GM12878 (cell line): ENCODE measurements around the gene FYTTD1. TPM values are rescaled to one million over a fixed set of nuclear protein-coding genes. Genes with fewer than 3 reads are reported as not detected.

Experiments
- BCLAF1 ChIP-seq: fragments of 450-650 bp; IDR thresholded peaks from 2 replicates; pipeline ENCODE4 v1.6.1; 2017; ENCODE audit warnings: antibody characterized with exemption, mild to moderate bottlenecking, moderate library complexity
- CUX1 ChIP-seq: IDR thresholded peaks from 2 replicates; pipeline ENCODE4 v1.6.1; 2012; ENCODE audit warnings: improper control_type of control experiment, low read depth, low read length; ENCODE audit not compliant: insufficient replicate concordance
- HDAC6 ChIP-seq: fragments of 200-600 bp; sonication (generic); IDR thresholded peaks from one replicate; pipeline ENCODE4 v1.8.0; 2017; ENCODE audit warnings: antibody characterized with exemption; ENCODE audit not compliant: unreplicated experiment
- KLF5 ChIP-seq: fragments of 450-650 bp; IDR thresholded peaks from 2 replicates; pipeline ENCODE4 v1.6.1; 2014; ENCODE audit warnings: mild to moderate bottlenecking; ENCODE audit not compliant: partially characterized antibody
- PRDM15 ChIP-seq: fragments of 450-650 bp; formaldehyde crosslinking; IDR thresholded peaks from 2 replicates; pipeline ENCODE4 v1.4.0; 2020; ENCODE audit warnings: mild to moderate bottlenecking, moderate library complexity
- SP1 ChIP-seq: IDR thresholded peaks from one replicate; pipeline ENCODE4 v1.6.1; 2011; ENCODE audit warnings: low read depth, low read length
- SUPT20H ChIP-seq: IDR thresholded peaks from 2 replicates; pipeline ENCODE4 v1.6.1; 2011; ENCODE audit warnings: low read depth, mild to moderate bottlenecking, low read length, moderate library complexity, borderline replicate concordance; ENCODE audit not compliant: control insufficient read depth
- TCF3 ChIP-seq: IDR thresholded peaks from 2 replicates; pipeline ENCODE4 v1.6.1; 2012; ENCODE audit warnings: low read depth, mild to moderate bottlenecking, low read length, borderline replicate concordance; ENCODE audit not compliant: insufficient read depth
- ZBTB11 ChIP-seq: fragments of 450-650 bp; formaldehyde crosslinking; IDR thresholded peaks from 2 replicates; pipeline ENCODE4 v1.5.0; 2022; ENCODE audit warnings: mild to moderate bottlenecking, missing genetic modification characterization
- polyA plus RNA-seq, 11 experiments: library from polyadenylated mRNA; depleted of rRNA in 4 of 11; unstranded in 6 of 11; stranded (reverse) in 5 of 11; fragments of >200 nt; fragmentation: Nextera tagmentation in 4 of 11; fragmentation: Illumina TruSeq in 1 of 11; extraction: Ambion mirVana in 4 of 11; extraction: Trizol in 1 of 11; gene quantifications; 1 replicate in 1 of 11; 2 replicates in 10 of 11; pipeline versions ENCODE4 v1.2.1 to v1.2.3, GENCODE V29; 2011 to 2016; ENCODE audit warnings: inconsistent platforms in 2 of 11, missing spikeins in 2 of 11, low read depth in 1 of 11
- total RNA-seq, 4 experiments: library from RNA; depleted of rRNA in 3 of 4; stranded (reverse); fragments of >200 nt in 3 of 4; fragmentation: Illumina TruSeq in 1 of 4; extraction: Trizol in 1 of 4; gene quantifications; 2 replicates each; pipeline versions ENCODE4 v1.2.1 to v1.2.3, GENCODE V29; 2013 to 2021

The FYTTD1 gene
- total and polyA plus RNA-seq, 10 of the 15 experiments (the other 5 are each of a cell fraction or from before 2014, with no cell fraction given) = 25.5 to 101 (median 59.4) TPM

GRCh38 chr3:197750858-197751737 lies 1.4 kb downstream of the FYTTD1 start (continued):
- no peak for TF ChIP-seq ZBTB11
- no peak for TF ChIP-seq BCLAF1
- no peak for TF ChIP-seq PRDM15 (CRISPR knock-in tag)
- no peak for TF ChIP-seq CUX1
- no peak for TF ChIP-seq KLF5
- TF ChIP-seq SP1 = no peak
- TF ChIP-seq HDAC6 = no peak
- no peak for TF ChIP-seq SUPT20H
- no peak for TF ChIP-seq TCF3
